Fibroblast of villous mesenchyme (primary cell): ENCODE results near the gene TOE1. TPM values are rescaled to one million over a fixed set of nuclear protein-coding genes. Genes with fewer than 3 reads are reported as not detected.

Experiments
- DNase-seq: peaks from one replicate; pipeline ENCODE4 v3.0.0-alpha.2; 2010; ENCODE audit warnings: low read depth
- H3K4me3 ChIP-seq: 2 replicates; pipeline ENCODE4 v1.5.1; 2011; ENCODE audit warnings: low read depth, mild to moderate bottlenecking, low read length
- CTCF ChIP-seq: IDR thresholded peaks from 2 replicates; pipeline ENCODE4 v1.5.1; 2012; ENCODE audit warnings: low read depth, mild to moderate bottlenecking, low read length; ENCODE audit not compliant: insufficient read depth
- total RNA-seq: library from RNA; depleted of rRNA; stranded (reverse); fragments of >200 nt; gene quantifications from 2 replicates; pipeline ENCODE4 v1.2.3, GENCODE V29; 2012

TOE1 gene
- total RNA-seq, 1 donor: 10.4 TPM

GRCh38 chr1:45375104-45376090 is 35.4 kb downstream of the TOE1 start:
- DNase-seq: no peak
- TF ChIP-seq CTCF: no peak
- H3K4me3 ChIP-seq: no peak overlapping the region

- no peak for DNase-seq
- TF ChIP-seq CTCF: no peak
- no peak overlapping the region for H3K4me3 ChIP-seq
Measured at GRCh38 chr1:45378184-45378583, 38.2 kb downstream of the TOE1 start.

GRCh38 chr1:45379524-45379923 is 39.6 kb downstream of the TOE1 start:
- DNase-seq: no peak
- TF ChIP-seq CTCF: no peak
- H3K4me3 ChIP-seq: no peak overlapping the region

GRCh38 chr1:45380125-45380524 is 40.2 kb downstream of the TOE1 start:
- DNase-seq: no peak
- H3K4me3 ChIP-seq: no peak overlapping the region
- TF ChIP-seq CTCF: no peak

GRCh38 chr1:45380730-45381129 is 40.8 kb downstream of the TOE1 start:
- no peak for TF ChIP-seq CTCF
- no peak overlapping the region for H3K4me3 ChIP-seq
- no peak for DNase-seq

- no peak for DNase-seq
- no peak for TF ChIP-seq CTCF
- no peak overlapping the region for H3K4me3 ChIP-seq
Measured at GRCh38 chr1:45381243-45381642, 41.3 kb downstream of the TOE1 start.
